ENCODE data around the gene MDM2.

The MDM2 gene

DNA sequence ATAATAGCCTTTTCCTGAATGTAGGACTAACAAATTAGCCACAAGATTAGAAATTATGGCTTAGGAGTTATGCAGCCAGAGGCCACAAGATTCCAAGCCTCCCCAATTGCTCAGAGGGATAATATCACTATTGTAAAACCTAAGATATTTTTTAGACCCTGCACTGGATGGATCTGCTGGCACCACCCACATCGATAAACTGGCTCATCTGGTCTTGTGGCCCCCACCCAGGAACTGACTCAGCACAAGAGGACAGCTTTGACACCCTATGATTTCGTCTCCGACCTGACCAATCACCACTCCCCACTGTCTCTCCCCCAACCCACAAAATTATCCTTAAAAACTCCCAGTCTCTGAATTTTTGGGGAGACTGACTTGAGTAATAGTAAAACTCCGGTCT lies 70.3 kb downstream of the MDM2 start:
- no peak for DNase-seq (ENCODE audit: low read depth in 2 of 2)

DNA sequence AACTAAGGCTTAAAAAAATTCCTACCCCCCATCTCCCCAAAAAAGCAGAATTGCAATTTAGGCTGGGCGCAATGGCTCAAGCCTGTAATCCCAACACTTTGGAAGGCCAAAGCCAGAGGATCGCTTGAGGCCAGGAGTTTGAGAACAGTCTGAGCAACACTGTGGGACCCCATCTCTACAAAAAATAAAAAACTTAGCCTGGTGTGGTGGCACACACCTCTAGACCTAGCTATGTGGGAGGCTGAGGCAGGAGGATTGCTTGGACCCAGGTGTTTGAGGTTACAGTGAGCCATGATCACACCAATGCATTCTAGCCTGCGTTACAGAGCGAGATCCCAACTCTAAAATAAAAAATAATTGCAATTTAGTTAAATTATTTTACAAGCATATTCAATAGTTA lies 70.9 kb downstream of the MDM2 start:
- DNase-seq (ENCODE audit: low read depth in 2 of 2) = no peak

DNA sequence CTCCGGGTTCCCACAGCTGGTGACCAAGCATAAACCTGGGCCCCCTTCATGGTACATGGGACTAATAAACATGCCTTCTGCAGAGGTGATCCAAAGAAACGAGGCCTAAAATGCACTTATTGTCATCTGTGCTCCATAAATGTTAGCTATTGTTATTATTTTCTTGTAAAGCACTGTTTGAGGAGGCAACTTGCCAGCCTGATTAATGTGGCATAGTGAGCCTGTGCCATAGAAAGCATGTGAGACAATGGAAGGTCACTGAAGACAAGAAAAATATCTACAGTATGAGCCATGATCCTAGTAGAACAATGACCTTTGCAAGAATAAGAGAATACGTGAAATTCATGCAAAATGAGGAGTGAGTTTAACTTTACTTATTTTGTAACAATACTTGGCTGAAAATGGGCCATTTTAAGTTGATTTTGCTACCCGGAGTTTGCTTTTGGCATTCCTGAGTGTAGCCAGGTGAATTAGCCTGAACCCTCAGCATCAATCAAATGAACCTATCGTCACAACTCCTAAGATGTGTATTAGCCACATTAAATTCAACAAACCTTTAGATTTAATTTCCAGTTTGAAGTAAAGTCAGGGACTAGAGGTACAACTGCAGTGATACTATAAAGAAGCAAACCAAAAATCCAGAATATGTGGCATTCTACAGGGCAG lies 72.8 kb downstream of the MDM2 start:
- no peak for DNase-seq (ENCODE audit: low read depth in 2 of 2)

DNA sequence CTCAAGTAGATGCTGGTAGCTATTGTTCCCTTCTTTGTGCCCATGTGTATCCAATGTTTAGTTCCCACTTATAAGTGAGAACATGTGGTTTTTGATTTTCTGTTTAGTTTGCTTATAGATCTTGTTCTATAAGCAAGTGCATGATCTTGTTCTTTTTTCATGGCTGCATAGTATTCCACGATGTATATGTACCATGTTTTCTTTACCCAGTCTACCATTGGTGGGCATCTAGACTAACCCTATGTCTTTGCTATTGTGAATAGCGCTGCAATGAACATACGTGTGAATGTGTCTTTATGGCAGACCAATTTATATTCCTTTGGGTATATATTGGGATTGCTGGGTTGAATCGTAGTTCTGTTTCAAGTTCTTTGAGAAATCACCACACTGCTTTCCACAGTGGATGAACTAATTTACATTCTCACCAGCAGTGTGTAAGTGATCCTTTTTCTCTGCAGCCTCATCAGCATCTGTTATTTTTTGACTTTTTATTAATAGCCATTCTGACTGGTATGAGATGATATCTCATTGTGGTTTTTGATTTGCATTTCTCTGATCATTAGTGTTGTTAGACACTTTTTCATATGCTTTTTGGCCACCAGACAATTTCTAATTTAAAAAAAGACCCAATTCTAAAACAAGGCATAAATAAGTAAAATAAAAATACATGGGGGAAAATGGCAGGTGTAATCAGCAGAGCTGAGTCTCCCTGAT lies 74.4 kb downstream of the MDM2 start:
- no peak for DNase-seq (ENCODE audit: low read depth in 2 of 2)

DNA sequence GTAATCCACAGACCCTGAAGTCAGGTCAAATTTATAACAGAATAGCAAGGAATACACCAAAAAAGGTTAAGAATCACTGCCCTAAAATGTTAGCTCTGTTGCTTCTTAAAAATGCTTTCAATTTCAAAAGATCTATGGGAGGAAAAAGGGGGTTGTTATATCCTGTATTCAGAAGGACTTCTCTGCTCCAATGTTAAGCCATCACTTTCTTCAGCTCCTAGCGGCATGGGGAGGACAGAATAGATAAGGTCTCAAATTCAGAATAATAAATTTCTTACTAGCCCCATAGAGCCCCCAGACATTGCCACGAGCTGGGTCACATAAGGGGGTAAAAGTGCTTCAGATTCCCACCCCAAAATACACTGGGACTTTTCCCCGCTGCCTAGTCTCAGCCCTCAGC lies 75.2 kb downstream of the MDM2 start:
- DNase-seq (ENCODE audit: low read depth in 2 of 2) = no peak

DNA sequence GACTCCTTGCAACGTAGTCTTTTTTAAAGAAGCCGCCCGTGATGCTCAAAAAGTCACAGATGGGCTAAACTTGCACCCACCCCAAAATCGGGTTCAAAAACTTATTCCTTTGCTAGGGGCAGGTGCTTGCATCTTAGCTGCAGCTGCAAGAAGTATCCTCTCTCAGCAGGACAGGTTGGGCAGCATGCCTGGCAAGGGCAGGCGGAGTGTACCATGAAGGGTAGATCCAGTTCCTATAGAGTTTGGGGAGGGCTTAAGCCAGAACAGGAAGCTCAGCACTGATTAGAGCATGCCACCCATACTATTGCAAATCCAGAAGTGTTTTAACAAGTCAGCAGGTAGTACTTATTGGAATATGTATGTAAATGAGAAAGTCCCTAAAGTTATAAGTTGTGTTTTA lies 76.3 kb downstream of the MDM2 start:
- no peak for DNase-seq (ENCODE audit: low read depth in 2 of 2)

DNA sequence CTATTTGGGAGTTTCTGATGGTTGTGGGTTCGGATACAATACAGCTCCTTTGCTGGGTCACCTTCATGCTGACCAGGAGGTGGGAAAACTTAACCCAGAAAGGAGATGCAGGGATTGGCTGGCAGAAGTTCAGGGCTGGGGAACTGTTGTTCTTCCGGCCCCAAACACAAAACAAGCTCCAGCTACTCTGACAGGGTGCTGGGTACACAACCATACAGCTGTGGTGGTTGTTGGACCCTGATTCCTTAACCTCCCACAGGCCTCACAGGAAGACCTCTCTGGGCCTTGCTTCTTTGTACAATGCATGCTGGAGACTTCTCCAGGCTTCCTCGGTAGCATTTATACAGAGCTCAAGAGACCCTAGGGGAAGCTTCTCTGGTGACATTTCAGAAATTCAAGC lies 77.4 kb downstream of the MDM2 start:
- DNase-seq (ENCODE audit: low read depth in 2 of 2) = no peak

DNA sequence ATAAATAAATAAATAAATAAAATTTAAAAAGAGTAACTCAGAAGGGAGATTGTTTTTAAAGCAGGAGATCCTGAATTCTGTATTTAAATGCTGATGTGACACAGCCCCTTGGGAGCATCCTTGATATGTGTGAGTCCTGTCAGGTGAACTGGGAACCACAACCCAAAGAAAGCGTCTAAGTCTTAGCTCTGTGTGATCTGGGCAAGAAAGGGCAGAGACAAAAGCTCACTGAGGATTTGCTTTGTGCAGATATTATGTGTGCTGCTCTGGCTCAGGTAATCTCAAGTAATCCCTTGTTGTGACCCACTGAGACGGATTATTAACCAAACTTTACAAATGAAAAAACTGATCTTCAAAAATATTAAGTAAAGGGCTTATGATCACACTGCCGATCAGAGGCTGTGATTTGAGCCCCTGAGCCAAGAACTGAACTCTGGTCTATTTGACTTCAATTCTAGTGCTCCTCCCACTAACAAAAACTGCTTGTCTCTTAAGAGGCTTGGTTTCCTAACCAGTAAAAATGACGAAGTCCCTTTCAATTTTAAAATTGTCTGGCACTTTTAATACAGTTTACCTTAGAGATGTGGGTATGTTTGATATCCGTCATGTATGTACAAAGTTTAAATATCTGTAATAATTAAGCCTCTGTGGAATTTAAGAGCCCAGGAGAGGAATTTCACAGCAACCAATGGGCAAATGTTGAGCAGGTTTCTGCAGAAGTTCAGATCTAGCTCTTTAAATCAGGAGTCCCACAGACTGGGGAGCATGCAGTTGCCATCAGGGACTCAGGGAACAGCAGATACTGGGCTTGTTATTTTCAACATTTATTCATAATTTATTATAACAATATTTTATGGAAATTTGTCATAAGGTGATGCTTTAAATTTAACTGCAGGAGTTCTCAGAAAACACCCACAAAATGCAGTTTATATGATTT lies 78.9 kb downstream of the MDM2 start:
- DNase-seq (ENCODE audit: low read depth in 2 of 2) = no peak

DNA sequence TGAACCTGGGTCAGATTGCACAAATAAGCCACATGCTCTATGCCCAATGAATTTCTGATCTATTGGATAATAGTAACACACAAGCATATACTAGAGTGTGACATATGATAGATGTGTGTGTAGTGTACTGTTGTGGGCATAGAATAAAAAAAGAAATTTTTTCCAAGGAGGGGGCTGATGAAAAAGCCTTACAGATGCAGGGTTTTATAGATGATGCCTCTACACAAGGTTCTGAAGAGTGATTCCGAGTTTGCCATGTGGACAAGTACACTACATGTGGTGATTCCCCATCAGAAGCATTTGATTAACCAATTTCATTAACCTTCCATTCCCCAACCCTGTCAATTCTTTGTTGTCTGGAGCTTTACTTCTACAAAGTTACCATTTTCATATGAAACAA lies 79.7 kb downstream of the MDM2 start:
- no peak for DNase-seq (ENCODE audit: low read depth in 2 of 2)

DNA sequence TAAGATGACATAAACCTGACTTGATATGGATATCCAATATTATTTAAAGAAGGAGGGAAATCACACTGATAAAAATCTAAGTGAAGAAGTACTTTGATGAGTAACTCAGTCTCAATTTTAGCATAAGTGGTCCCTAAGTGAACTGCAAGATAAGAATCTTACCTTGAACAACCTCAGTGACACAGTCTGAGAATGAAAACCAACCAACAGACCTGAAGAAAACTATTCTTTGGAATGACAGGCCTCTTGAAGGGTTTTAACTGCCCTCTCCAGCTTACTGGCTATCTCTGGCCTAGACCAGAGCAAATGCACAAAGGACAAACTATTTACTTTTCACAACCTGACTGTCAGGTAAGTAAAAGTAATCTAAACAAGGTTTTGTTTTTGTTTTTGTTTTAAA lies 80.3 kb downstream of the MDM2 start:
- no peak for DNase-seq (ENCODE audit: low read depth in 2 of 2)

DNA sequence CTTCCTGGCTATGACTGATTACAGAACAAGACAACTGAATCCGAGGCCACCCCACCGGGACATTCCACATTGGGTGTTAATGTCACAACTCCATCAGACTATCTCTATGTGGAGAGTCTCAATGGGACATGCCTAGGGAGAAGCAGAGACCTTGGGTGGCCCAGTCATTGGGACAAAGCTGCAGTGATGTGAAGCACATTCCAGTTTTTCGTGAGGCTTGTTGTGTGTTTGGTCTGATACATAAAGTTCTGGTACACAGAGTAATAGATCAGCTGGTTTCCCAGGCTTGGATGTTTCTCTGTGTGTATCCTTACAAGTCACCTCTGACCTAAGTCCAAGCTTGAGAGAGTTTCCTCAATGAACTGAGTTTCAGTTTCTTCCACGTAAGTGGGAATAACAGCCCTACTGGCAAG lies 82.7 kb downstream of the MDM2 start:
- DNase-seq (ENCODE audit: low read depth in 2 of 2) = no peak

DNA sequence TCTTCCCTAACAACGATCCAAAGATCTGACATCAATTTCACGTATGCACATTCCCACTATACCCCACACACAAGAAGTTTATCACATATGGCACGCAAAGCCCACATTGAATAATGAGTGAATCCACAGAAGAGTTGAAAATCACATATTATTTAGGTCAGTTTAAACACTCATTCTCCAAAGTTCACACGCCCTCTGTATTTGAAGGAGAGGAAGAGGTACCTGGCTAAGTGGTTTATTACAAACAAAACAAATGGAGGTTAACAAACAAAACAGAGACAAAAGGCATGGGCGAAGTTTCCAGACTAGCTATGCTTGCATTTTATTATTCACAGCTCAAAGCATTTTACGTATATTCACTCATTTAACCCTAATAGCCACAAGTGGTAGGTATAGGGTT lies 83.2 kb downstream of the MDM2 start:
- no peak for DNase-seq (ENCODE audit: low read depth in 2 of 2)

DNA sequence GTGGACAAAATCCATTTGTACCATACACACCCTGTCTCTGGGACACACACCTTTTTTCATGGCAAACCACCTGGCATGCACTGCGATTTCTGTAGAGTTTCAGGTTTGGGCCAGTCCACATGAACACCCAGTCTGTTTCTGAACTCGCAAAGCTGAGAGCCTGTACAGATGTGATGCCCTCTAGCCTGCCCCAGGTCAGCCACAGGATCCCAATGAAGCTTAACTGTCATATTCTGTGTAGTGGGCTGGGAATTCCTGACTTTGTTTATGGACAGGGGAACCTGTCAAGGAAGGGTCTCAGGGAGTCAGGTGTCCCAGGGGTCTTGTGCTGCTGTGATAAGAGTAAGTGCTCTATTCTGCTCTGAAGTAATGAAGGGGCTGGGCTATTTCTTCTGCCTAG lies 85.2 kb downstream of the MDM2 start:
- no peak for DNase-seq (ENCODE audit: low read depth in 2 of 2)

DNA sequence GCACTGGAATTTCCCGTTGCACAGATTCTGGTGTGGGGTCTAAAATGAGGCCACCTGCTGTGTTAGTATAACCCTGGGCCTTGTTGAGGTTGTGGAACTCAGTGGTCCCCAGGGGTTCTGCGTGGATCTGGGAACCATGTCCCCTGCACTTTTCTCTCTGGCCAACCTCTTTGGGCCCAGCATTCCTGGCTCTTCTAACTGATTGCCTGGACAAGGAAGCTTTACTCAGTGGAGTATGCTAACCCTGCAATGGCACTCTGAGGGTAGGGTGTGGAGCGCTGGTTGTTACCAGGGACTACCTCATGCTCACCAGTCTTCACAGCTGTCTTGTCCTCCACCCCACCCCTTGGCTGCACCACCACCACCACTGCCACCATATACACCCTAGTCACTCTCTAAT lies 85.8 kb downstream of the MDM2 start:
- DNase-seq (ENCODE audit: low read depth in 2 of 2) = no peak

DNA sequence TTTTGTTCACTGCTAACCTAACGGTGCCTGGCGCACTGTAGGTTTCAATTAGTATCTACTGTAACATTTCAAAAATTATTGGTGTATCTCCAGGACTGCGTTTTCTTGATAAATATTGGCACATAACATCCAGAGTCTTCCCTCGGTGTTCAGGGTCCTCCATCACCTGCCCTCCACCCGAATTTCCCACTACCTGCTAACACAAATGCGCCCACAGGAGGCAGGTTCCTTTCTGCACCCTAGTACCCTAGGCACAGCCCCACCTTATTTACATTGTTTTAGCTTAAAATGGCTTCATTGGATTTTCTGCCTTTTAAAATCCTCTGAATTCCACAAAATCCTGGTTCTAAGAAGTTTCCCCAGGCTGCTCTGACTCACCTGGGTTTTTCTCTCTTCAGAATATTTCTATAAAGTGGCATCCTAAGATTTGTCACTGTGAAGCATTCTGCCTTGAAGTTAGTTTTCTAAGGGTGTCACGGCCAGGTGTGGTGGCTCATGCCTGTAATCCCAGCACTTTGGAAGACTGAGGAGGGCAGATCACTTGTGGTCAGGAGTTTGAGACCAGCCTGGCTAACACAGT lies 86.4 kb downstream of the MDM2 start:
- no peak for DNase-seq (ENCODE audit: low read depth in 2 of 2)

DNA sequence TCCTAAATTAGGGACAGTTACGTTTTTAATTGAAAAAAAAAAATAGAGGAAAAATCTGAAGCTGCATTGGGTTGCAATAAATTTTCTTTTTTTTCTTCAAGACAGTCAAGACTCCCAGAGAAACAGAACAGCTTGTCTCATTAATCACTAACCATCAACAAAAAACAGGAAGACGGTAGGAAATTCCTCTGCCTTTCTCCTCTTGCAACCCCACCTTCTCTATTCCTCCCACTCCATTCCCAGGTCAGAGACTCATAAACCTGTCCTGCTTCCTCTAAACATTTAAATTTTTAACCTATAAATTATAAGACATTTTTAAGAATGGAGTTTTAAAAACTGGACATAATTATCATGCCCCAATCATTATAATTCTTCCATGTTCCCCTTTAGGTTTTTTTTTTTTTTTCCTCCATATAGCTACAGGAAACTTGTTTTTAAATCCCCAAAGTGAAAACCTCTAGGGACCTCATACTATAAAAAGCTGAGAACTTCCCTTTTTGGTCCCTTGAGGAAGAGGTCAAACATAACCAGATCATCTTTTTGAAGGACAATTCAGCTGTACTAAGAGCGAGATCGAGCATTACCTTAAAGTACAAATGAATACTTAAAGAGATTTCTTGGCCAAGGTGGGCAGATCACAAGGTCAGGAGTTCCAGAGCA lies 89.0 kb downstream of the MDM2 start:
- no peak for DNase-seq (ENCODE audit: low read depth in 2 of 2)

DNA sequence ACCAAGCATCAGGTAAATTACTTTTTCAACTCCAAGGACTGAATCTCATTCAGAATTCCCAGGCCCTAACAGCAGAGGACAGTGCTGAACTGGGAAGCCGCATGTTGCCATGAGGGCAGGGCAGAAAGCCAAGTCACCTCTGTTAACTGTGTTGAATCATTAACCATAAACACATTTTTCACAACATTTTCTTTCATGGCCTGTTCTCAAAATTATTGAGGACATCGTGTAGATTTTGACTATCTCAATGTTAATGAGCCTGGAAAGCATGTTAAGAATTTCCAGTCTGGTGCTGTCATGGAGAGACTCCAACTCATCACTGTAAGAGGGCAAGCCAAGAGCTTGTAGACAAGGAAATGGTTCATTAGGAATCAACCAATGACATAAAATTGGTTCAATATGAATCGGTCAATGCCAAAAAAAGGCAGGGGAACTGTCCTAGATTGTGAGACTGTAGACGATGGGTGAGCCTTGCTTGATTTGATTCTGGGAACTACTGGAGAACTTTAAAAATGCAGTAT lies 91.3 kb downstream of the MDM2 start:
- DNase-seq (ENCODE audit: low read depth in 2 of 2) = peak; percentile 87

DNA sequence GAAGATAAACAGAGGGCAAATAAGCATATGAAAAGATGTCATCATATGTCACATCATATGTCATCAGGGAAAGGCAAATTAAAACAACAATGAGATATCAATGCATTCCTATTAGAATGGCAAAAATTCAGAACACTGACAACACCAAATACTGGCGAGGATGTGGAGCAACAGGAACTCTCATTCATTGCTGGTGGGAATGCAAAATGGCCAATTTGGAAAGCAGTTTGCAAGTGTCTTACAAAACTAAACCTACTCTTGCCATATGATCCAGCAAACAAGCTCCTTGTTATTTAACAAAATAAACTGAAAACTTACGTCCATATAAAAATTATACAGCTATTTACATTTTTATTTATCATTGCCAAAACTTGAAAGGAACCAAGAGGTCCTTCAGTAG lies 92.3 kb downstream of the MDM2 start:
- no peak for DNase-seq (ENCODE audit: low read depth in 2 of 2)
